ENCODE data around the gene PLB1.

Gene PLB1

GRCh38 chr2:28565720-28566295 is 69.9 kb downstream of the PLB1 start:
- DNase-seq = no peak

GRCh38 chr2:28566521-28567041 is 70.7 kb downstream of the PLB1 start:
- peak; percentile 78 to 84 (median 82) for DNase-seq

GRCh38 chr2:28567061-28567471 is 71.2 kb downstream of the PLB1 start:
- no peak for DNase-seq

- DNase-seq = no peak
These were observed 72.2 kb downstream of the PLB1 start for GRCh38 chr2:28568036-28568435.

- no peak for DNase-seq
These were observed 72.7 kb downstream of the PLB1 start for GRCh38 chr2:28568533-28568932.

- no peak for DNase-seq
These were observed 74.6 kb downstream of the PLB1 start for GRCh38 chr2:28570431-28570830.

GRCh38 chr2:28576714-28577113 is 80.9 kb downstream of the PLB1 start:
- DNase-seq = no peak

- DNase-seq = no peak
These were observed 82.2 kb downstream of the PLB1 start for GRCh38 chr2:28577791-28578680.

- DNase-seq = no peak
These were observed 82.9 kb downstream of the PLB1 start for GRCh38 chr2:28578774-28579173.

GRCh38 chr2:28579606-28580005 is 83.7 kb downstream of the PLB1 start:
- no peak for DNase-seq

GRCh38 chr2:28580078-28580477 is 84.2 kb downstream of the PLB1 start:
- no peak for DNase-seq

GRCh38 chr2:28581312-28581711 is 85.5 kb downstream of the PLB1 start:
- DNase-seq = no peak

GRCh38 chr2:28582152-28582551 is 86.3 kb downstream of the PLB1 start:
- DNase-seq = no peak

- no peak for DNase-seq
These were observed 86.7 kb downstream of the PLB1 start for GRCh38 chr2:28582595-28582994.

- DNase-seq = peak; percentile 8 to 66 (median 32)
These were observed 88.2 kb downstream of the PLB1 start for GRCh38 chr2:28583899-28584553.

GRCh38 chr2:28586867-28587266 is 91.0 kb downstream of the PLB1 start:
- peak in 2 of 4 experiments; percentile 22 to 28 for DNase-seq

GRCh38 chr2:28587526-28588291 is 91.8 kb downstream of the PLB1 start:
- no peak for DNase-seq

- DNase-seq = no peak
These were observed 92.4 kb downstream of the PLB1 start for GRCh38 chr2:28588292-28588670.

GRCh38 chr2:28589746-28590463 is 94.0 kb downstream of the PLB1 start:
- DNase-seq = no peak

- DNase-seq = no peak
These were observed 94.8 kb downstream of the PLB1 start for GRCh38 chr2:28590496-28591301.

GRCh38 chr2:28591711-28592335 is 96.0 kb downstream of the PLB1 start:
- DNase-seq = no peak

All from activated CD4-positive, CD25-positive, alpha-beta regulatory T cell (primary cell).